Fibroblast of lung (primary cell): ENCODE data around the gene IL34.

Source experiments
- EZH2 ChIP-seq: IDR thresholded peaks from 2 replicates; pipeline ENCODE4 v1.5.1; 2012; ENCODE audit warnings: low read length, control low read depth, mild to moderate bottlenecking; ENCODE audit errors: missing control alignments
- TF ChIP-seq, protein P1 (sequence below), 2 donors: IDR thresholded peaks in 1 of 2; conservative IDR thresholded peaks in 1 of 2; 1 replicate in 1 of 2; 2 replicates in 1 of 2; pipeline ENCODE4 v1.5.1; 2011 to 2012; ENCODE audit warnings: low read length in 2 of 2, control low read depth in 1 of 2, inconsistent platforms in 1 of 2, low read depth in 1 of 2, mild to moderate bottlenecking in 1 of 2

DNA sequence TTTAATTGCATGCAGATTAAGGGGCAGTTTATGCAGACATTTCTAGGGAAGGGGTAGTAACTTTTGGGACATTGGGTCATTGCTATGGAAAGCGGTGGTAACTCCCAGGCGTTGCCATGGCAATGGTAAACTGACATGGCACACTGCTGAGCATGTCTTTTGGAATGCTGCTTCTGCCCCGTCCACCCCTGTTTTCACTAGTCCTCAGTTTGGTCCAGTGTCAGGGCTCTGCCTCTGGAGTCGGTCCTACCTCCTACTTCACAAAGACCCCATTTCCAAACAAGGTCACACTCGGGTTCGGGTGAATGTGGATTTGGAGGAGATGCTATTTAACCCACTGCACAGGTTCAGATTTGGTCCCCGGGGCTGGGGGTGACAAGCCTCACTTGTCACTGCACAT, 2.9 kb downstream of the IL34 start:
- TF ChIP-seq, protein P1, sequence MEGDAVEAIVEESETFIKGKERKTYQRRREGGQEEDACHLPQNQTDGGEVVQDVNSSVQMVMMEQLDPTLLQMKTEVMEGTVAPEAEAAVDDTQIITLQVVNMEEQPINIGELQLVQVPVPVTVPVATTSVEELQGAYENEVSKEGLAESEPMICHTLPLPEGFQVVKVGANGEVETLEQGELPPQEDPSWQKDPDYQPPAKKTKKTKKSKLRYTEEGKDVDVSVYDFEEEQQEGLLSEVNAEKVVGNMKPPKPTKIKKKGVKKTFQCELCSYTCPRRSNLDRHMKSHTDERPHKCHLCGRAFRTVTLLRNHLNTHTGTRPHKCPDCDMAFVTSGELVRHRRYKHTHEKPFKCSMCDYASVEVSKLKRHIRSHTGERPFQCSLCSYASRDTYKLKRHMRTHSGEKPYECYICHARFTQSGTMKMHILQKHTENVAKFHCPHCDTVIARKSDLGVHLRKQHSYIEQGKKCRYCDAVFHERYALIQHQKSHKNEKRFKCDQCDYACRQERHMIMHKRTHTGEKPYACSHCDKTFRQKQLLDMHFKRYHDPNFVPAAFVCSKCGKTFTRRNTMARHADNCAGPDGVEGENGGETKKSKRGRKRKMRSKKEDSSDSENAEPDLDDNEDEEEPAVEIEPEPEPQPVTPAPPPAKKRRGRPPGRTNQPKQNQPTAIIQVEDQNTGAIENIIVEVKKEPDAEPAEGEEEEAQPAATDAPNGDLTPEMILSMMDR (conservative IDR thresholded peaks at IDR 0.05 in 1 of 2, IDR thresholded peaks at IDR 0.05 in 1 of 2; ENCODE audit: low read depth in 1 of 2, low read length in 2 of 2): no peak
- no peak for TF ChIP-seq EZH2
